Neuronal stem cell (in vitro differentiated cells): Measurements from ENCODE around the gene HOXA1.

Experiments used
- DNase-seq: peaks from one replicate; pipeline ENCODE4 v3.0.0-alpha.2; 2013; ENCODE audit warnings: low spot score
- H2AFZ ChIP-seq: one replicate; pipeline ENCODE4 v1.6.1; 2013; ENCODE audit warnings: mild to moderate bottlenecking, low read length, inconsistent platforms
- H2AK5ac ChIP-seq: 2 replicates; pipeline ENCODE4 v1.6.1; 2013; ENCODE audit warnings: low read depth, mild to moderate bottlenecking, inconsistent platforms, low read length, moderate library complexity, mixed read lengths
- H2BK120ac ChIP-seq: 2 replicates; pipeline ENCODE4 v1.6.1; 2013; ENCODE audit warnings: low read depth, mild to moderate bottlenecking, inconsistent platforms, low read length, moderate library complexity, mixed read lengths
- H2BK12ac ChIP-seq: one replicate; pipeline ENCODE4 v1.6.1; 2013; ENCODE audit warnings: low read length, inconsistent platforms
- H2BK15ac ChIP-seq: 2 replicates; pipeline ENCODE4 v1.6.1; 2013; ENCODE audit warnings: mild to moderate bottlenecking, low read length, inconsistent platforms, mixed read lengths
- H2BK5ac ChIP-seq: one replicate; pipeline ENCODE4 v1.6.1; 2013; ENCODE audit warnings: inconsistent platforms, mild to moderate bottlenecking, low read length, moderate library complexity
- H3K14ac ChIP-seq: one replicate; pipeline ENCODE4 v1.6.1; 2013; ENCODE audit warnings: low read length, inconsistent platforms
- H3K18ac ChIP-seq: 2 replicates; pipeline ENCODE4 v1.6.1; 2013; ENCODE audit warnings: low read length, inconsistent platforms
- H3K23ac ChIP-seq: 2 replicates; pipeline ENCODE4 v1.6.1; 2013; ENCODE audit warnings: low read depth, mild to moderate bottlenecking, mixed read lengths, low read length, inconsistent platforms; ENCODE audit not compliant: poor library complexity
- H3K27ac ChIP-seq: replicated peaks from 3 replicates; pipeline ENCODE4 v1.5.1; 2013; ENCODE audit warnings: low read length, inconsistent platforms
- H3K27me3 ChIP-seq, 3 experiments: 2 replicates each; pipeline ENCODE4 v1.6.1; 2013; ENCODE audit warnings: low read length in 3 of 3, mild to moderate bottlenecking in 2 of 3, inconsistent platforms in 1 of 3, low read depth in 1 of 3, mixed read lengths in 1 of 3, moderate library complexity in 1 of 3; ENCODE audit not compliant: control insufficient read depth in 3 of 3, insufficient read depth in 3 of 3
- H3K36me3 ChIP-seq, 2 donors: replicated peaks in 1 of 2; 2 replicates each; pipeline ENCODE4 v1.6.1; 2013; ENCODE audit warnings: low read length in 2 of 2; ENCODE audit not compliant: control insufficient read depth in 2 of 2, insufficient read depth in 2 of 2
- H3K4ac ChIP-seq: 2 replicates; pipeline ENCODE4 v1.6.1; 2013; ENCODE audit warnings: inconsistent platforms, mild to moderate bottlenecking, low read length, moderate library complexity
- H3K4me1 ChIP-seq, 2 donors: 1 replicate in 1 of 2; 2 replicates in 1 of 2; pipeline ENCODE4 v1.6.1; 2013; ENCODE audit warnings: low read length in 2 of 2, low read depth in 1 of 2; ENCODE audit not compliant: control insufficient read depth in 2 of 2, insufficient read depth in 1 of 2
- H3K4me2 ChIP-seq: one replicate; pipeline ENCODE4 v1.6.1; 2013; ENCODE audit warnings: mild to moderate bottlenecking, low read length, inconsistent platforms; ENCODE audit not compliant: insufficient read depth, poor library complexity, severe bottlenecking
- H3K4me3 ChIP-seq, 2 donors: 2 replicates each; pipeline ENCODE4 v1.5.1; 2013; ENCODE audit warnings: low read length in 2 of 2, mild to moderate bottlenecking in 2 of 2, inconsistent platforms in 1 of 2, moderate library complexity in 1 of 2
- H3K79me1 ChIP-seq: one replicate; pipeline ENCODE4 v1.6.1; 2013; ENCODE audit warnings: low read depth, mild to moderate bottlenecking, inconsistent platforms, low read length, moderate library complexity
- H3K9ac ChIP-seq: one replicate; pipeline ENCODE4 v1.6.1; 2013; ENCODE audit warnings: mild to moderate bottlenecking, low read depth, low read length, inconsistent platforms; ENCODE audit not compliant: poor library complexity
- H3K9me3 ChIP-seq, 2 donors: replicated peaks in 1 of 2; 2 replicates each; pipeline versions ENCODE3 to v1.6.1; 2013; ENCODE audit warnings: low read length in 2 of 2, mild to moderate bottlenecking in 2 of 2, inconsistent platforms in 1 of 2, low read depth in 1 of 2, mixed read lengths in 1 of 2, moderate library complexity in 1 of 2; ENCODE audit not compliant: control insufficient read depth in 2 of 2, insufficient read depth in 1 of 2
- H4K8ac ChIP-seq: one replicate; pipeline ENCODE4 v1.6.1; 2013; ENCODE audit warnings: low read depth, mild to moderate bottlenecking, inconsistent platforms, low read length, moderate library complexity
- H4K91ac ChIP-seq: one replicate; pipeline ENCODE4 v1.6.1; 2013; ENCODE audit warnings: low read length, low read depth, mild to moderate bottlenecking, inconsistent platforms; ENCODE audit not compliant: poor library complexity
- WGBS, 2 donors: extraction: QIAGEN DNeasy Blood & Tissue Kit; methylation state at CpG; one replicate each; pipeline ENCODE4 v1.1.7; 2013; ENCODE audit warnings: missing lambda C conversion rate in 2 of 2, mixed read lengths in 1 of 2; ENCODE audit not compliant: insufficient read length in 2 of 2, insufficient replicate concordance in 1 of 2; ENCODE audit errors: extremely low coverage in 2 of 2; 5-methylcytosine and 5-hydroxymethylcytosine counted together

HOXA1 gene

GRCh38 chr7:27124902-27125689 lies 29.3 kb upstream of the HOXA1 start:
- Histone ChIP-seq H3K18ac (no peak overlapping the region), H2BK15ac (no peak overlapping the region), H3K23ac (no peak overlapping the region), H4K8ac (no peak overlapping the region), H3K4me3 (no peak overlapping the region), H3K4ac (no peak overlapping the region), H2BK5ac (no peak overlapping the region), H3K9ac (no peak overlapping the region), H3K4me1 (no peaks in the 10 kb centered on the region), H3K27ac (no peak overlapping the region), H3K4me2 (no peak overlapping the region), H2BK12ac (no peak overlapping the region), H4K91ac (no peak overlapping the region), H3K9me3 (peaks cover 0 to 8% of the 10 kb centered on the region in 2 donors), H3K14ac (no peak overlapping the region), H2AFZ (no peak overlapping the region), H3K79me1 (no peaks in the 10 kb centered on the region), H2AK5ac (no peak overlapping the region), H3K27me3 (peaks cover 46 to 99% (median 96%) of the 10 kb centered on the region in 3 experiments), H3K36me3 (no peaks in the 10 kb centered on the region), H2BK120ac (no peak overlapping the region)
- WGBS, 2 donors = no CpG with 5 or more reads among the region's 8 CpGs
- DNase-seq = no peak

DNA sequence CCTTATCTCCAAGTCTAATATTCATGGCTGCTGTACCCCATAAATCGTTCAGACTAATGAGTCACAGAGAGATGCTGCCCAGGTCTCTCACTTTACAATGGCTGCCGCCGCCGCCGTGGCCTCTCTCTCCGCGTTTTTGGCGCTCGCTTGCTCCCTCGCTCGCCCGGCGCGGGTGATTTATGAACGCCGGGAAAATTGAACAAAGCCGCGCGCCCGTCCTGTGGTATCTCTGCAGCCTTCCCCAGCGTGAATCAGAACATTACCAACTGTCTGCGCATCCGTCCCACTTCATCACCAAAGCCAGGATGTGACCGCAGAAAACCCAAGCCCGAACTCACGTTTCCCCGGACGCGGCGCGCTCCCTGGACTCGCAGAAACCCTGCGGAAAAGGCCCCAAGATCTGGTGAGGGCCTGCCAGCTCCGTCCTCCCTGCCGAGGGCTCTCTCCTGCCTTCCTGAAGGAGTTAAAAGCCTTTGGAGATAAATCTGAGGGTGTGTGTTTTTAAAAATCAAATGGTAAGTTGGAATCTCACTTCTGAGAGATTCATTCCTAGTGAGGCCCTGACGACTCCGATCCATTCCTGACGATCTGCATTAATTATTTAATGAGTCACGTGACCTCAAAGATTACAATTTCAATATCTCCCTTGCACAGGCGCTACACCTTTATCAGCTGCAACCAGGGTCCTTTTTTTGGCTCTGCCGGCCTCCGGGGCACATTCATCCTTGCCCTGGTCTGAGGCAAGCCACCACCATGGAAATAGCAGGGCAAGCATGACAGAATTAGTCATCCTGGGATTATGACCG lies 28.5 kb upstream of the HOXA1 start:
- H3K27me3 ChIP-seq = peaks cover 49 to 99% (median 96%) of the 10 kb centered on the region in 3 experiments
- H3K4ac ChIP-seq = no peak overlapping the region
- H3K23ac ChIP-seq = no peak overlapping the region

GRCh38 chr7:27123477-27124053 lies 27.8 kb upstream of the HOXA1 start:
- Histone ChIP-seq H3K14ac (no peak overlapping the region), H3K36me3 (no peaks in the 10 kb centered on the region), H3K4me1 (no peaks in the 10 kb centered on the region), H2BK120ac (no peak overlapping the region), H4K8ac (no peak overlapping the region), H2AK5ac (no peak overlapping the region), H3K23ac (no peak overlapping the region), H3K4ac (no peak overlapping the region), H2AFZ (no peak overlapping the region), H3K27me3 (peaks cover 46 to 99% (median 96%) of the 10 kb centered on the region in 3 experiments), H3K4me2 (no peak overlapping the region), H3K9me3 (peaks cover 0 to 4% of the 10 kb centered on the region in 2 donors), H2BK15ac (no peak overlapping the region), H3K9ac (no peak overlapping the region), H2BK5ac (no peak overlapping the region), H3K4me3 (peak overlapping the region in 1 of 2 donors; percentile 3), H3K79me1 (no peaks in the 10 kb centered on the region), H3K18ac (no peak overlapping the region), H4K91ac (no peak overlapping the region), H3K27ac (no peak overlapping the region), H2BK12ac (no peak overlapping the region)
- WGBS, 2 donors = no CpG with 5 or more reads among the region's 26 CpGs
- no peak for DNase-seq

More for the DNA sequence above, 28.5 kb upstream of the HOXA1 start:
- H3K18ac ChIP-seq = no peak overlapping the region
- DNase-seq = no peak
- H2AK5ac ChIP-seq = no peak overlapping the region
- no peak overlapping the region for H3K27ac ChIP-seq
- H2BK12ac ChIP-seq = no peak overlapping the region
- peak overlapping the region; percentile 59 for H2AFZ ChIP-seq
- no peak overlapping the region for H3K4me2 ChIP-seq
- H3K4me3 ChIP-seq = peak overlapping the region in 1 of 2 donors; percentile 31
- H4K91ac ChIP-seq = no peak overlapping the region
- H3K36me3 ChIP-seq = no peaks in the 10 kb centered on the region
- no peak overlapping the region for H2BK15ac ChIP-seq
- H3K9ac ChIP-seq = no peak overlapping the region
- H3K79me1 ChIP-seq = no peaks in the 10 kb centered on the region
- no peak overlapping the region for H3K14ac ChIP-seq
- H4K8ac ChIP-seq = no peak overlapping the region
- H2BK5ac ChIP-seq = no peak overlapping the region
- H2BK120ac ChIP-seq = no peak overlapping the region
- H3K4me1 ChIP-seq = no peaks in the 10 kb centered on the region
- peaks cover 0 to 5% of the 10 kb centered on the region in 2 donors for H3K9me3 ChIP-seq
- no CpG with 5 or more reads among the region's 43 CpGs for WGBS, 2 donors
